ENCODE data around the gene LTK.
"Not testable (repeated sequence)": the region's sequence is repeated elsewhere in the genome, so short reads cannot be mapped to it uniquely, and the experiment has no call there.

LTK gene

DNA sequence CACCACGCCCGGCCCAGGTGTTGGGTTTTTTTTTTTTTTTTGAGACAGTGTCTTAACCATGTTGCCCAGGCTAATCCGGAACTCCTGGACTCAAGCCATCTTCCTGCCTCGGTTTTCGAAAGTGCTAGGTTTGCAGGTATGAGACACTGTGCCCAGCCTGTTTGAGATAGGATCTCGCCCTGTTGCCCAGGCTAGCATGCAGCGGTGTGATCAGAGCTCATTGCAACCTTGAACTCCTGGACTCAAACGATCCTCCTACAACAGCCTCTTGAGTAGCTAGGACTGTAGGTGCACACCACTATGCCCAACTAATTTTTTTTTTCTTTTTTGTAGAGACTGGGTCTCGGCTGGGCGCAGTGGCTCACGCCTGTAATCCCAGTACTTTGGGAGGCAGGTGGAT, 40.2 kb downstream of the LTK start:
- peak overlapping the region; percentile 59; the same call in 1 of the 2 replicates for H3K27ac ChIP-seq
- TF ChIP-seq ZFX (IDR thresholded peaks at IDR 0.05), result no peak
- TF ChIP-seq, protein P1, sequence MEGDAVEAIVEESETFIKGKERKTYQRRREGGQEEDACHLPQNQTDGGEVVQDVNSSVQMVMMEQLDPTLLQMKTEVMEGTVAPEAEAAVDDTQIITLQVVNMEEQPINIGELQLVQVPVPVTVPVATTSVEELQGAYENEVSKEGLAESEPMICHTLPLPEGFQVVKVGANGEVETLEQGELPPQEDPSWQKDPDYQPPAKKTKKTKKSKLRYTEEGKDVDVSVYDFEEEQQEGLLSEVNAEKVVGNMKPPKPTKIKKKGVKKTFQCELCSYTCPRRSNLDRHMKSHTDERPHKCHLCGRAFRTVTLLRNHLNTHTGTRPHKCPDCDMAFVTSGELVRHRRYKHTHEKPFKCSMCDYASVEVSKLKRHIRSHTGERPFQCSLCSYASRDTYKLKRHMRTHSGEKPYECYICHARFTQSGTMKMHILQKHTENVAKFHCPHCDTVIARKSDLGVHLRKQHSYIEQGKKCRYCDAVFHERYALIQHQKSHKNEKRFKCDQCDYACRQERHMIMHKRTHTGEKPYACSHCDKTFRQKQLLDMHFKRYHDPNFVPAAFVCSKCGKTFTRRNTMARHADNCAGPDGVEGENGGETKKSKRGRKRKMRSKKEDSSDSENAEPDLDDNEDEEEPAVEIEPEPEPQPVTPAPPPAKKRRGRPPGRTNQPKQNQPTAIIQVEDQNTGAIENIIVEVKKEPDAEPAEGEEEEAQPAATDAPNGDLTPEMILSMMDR (conservative IDR thresholded peaks at IDR 0.05), result no peak

DNA sequence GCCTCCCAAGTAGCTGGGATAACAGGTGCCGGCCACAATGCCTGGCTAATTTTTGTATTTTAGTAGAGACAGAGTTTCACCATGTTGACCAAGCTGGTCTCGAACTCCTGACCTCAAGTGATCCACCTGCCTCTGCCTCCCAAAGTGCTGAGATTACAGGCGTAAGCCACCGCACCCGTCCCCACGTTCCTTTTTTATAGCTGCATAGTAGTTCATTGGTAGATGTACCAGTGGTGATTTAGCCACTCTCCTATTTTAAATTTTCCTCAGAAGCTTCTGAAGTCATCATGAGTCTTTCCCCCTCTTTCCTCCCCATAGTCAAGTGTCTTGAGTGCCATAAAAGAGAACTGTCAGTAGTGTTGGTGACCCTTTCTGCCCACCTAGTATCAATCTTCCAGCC, 44.0 kb downstream of the LTK start:
- not testable (repeated sequence) for H3K27ac ChIP-seq

DNA sequence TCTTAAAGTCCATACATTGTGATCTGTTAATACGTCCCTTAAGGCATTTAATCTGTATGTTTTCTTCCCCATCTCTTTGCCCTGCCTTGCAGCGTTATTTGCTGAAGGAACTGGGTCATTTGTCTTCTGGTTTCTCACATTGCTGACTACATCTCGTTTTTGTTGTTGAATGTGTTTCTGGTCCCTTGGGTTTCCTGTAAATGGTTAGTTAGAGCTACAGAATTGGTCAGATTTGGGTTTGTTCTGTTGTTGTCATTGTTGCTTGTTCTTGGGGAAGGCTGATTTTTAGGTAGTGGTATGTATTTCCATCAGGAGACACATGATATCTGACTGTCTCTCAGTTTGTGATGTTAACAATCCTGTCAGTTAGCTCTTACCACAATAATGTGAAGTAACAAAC, 46.9 kb downstream of the LTK start:
- H3K27ac ChIP-seq, result no peak overlapping the region
- TF ChIP-seq, protein P1 (conservative IDR thresholded peaks at IDR 0.05), result no peak
- TF ChIP-seq ZFX (IDR thresholded peaks at IDR 0.05), result no peak

DNA sequence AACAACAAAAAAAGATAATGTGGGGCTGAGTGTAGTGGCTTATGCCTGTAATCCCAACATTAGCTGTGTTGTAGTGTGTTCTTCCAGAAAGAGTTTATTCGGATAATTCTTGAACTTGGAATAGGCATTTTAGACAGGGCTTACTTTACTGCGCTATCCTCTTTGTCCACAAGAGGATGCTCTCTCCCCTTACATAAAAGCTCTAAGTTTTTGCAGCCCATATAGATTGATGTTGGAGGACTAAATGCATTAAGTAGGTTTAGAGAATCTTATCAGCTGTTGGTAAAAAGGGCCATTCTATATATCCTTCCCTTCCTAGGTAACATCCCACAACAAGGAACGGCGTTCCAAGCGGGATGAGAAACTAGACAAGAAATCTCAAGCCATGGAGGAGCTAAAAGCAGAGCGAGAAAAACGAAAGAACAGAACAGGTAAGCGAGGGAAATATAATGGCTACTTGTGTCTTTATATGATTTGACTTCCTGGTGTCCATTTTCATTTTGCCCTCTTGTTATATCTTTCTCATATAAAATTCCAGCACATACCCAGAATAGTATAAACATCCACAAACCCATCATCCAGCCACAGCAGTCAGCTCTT, 47.7 kb downstream of the LTK start:
- TF ChIP-seq, protein P1 (conservative IDR thresholded peaks at IDR 0.05), result peak; percentile 100
- no peak for TF ChIP-seq ZFX (IDR thresholded peaks at IDR 0.05)
- H3K27ac ChIP-seq, result no peak overlapping the region

DNA sequence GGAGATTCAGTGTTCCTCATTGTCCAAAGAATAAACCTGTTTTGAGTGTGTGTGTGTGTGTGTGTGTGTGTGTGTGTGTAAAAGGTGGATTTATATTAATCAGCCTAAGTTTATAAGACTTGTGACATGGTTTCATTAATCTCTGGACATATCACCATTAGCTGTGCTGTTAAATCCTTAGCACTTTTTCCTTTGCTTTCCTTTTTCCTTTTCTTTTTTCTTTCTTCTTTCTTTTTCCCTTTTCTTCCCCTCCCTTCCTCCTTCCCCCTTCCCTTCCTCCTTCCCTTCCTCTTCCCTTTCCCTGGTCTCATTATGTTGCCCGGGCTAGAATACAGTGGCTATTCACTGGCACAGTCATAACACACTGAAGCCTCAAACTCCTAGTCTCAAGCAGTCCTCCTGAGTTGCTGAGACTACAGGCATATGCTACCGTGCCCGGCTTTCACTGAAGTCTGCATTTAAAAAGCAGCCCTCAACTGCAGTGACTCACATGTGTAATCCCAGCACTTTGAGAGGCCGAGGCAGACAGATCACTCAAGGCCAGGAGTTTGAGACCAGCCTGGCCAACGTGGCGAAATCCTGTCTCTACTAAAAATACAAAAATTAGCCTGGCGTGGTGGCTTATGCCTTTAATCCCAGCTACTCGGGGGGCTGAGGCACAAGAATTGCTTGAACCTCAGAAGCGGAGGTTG, 48.6 kb downstream of the LTK start:
- H3K27ac ChIP-seq, result no peak overlapping the region
- TF ChIP-seq ZFX (IDR thresholded peaks at IDR 0.05), result no peak
- TF ChIP-seq, protein P1 (conservative IDR thresholded peaks at IDR 0.05), result no peak

DNA sequence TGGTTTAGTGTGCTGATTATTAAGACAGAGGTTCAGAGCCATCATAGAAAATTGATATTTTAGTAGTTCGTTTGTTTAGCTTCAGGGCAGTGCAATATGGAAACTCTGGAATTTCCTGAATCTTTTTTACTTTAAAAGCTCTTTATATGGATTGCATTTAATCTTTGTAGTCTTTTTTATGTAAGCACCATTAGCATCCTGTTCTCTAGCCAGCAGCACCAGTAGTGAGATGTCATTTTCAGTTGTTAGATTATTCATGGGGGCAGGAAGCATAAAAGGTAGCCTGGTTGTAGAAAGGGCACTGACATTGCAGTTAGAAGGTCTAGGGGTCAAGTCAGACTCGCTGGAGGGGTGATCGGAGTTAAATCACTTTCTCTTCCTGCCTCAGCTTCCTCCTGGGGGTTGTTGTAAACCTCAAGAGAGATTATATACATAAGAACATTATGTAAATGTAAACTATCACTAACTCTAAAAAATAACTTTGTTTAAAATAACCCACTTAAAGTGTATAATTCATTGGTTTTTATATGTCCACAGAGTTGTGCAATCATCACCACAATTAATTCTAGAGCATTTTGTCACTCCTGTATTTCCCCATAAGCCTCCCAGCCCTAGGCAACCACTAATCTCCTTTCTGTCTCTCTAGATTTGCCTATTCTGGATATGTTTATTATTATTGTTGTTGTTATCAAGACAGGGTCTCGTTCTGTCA, 51.4 kb downstream of the LTK start:
- no peak overlapping the region for H3K27ac ChIP-seq
- no peak for TF ChIP-seq ZFX (IDR thresholded peaks at IDR 0.05)
- TF ChIP-seq, protein P1 (conservative IDR thresholded peaks at IDR 0.05), result no peak
